Activated gamma-delta T cell treated with Interleukin-2 at 50 U/mL for 16 hours (primary cell): ENCODE results near the gene OSBPL5.

Source experiments
- DNase-seq: peaks from one replicate; pipeline ENCODE4 v3.0.0-alpha.2; 2020

The OSBPL5 gene

GRCh38 chr11:3096909-3097530 lies 68.1 kb downstream of the OSBPL5 start:
- DNase-seq: no peak

- DNase-seq: no peak
Observed at GRCh38 chr11:3095712-3096361, 69.3 kb downstream of the OSBPL5 start.

DNA sequence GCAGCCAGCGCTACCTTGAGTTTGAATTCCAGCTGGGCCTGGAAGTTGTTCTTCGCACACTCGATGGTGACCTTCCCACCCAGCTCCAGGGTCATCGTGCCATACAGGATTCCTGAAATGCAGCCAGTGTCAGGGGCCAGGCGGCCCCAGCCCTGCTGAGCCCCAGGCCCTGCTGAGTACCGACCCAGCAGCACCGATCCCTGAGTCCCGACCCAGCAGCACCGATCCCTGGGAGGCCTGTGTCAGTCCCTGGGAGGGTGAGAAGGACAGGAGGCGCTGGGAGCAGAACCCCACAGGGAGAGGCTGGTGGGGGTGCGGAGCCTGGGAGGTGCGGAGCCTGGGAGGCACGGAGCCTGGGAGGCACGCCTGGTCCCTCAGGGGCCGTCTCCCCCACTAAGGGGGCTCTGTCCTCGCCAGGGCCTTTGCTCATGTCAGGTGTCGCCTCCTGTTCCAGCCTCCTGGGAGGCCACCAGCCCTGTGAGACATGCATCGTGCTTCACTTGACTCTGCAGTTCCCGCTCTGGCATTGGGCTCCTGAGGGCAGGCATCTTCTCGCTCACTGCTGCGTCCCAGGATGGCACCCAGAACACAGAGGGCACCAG lies 70.8 kb downstream of the OSBPL5 start:
- DNase-seq: no peak

GRCh38 chr11:3093281-3094191 lies 71.6 kb downstream of the OSBPL5 start:
- no peak for DNase-seq

DNA sequence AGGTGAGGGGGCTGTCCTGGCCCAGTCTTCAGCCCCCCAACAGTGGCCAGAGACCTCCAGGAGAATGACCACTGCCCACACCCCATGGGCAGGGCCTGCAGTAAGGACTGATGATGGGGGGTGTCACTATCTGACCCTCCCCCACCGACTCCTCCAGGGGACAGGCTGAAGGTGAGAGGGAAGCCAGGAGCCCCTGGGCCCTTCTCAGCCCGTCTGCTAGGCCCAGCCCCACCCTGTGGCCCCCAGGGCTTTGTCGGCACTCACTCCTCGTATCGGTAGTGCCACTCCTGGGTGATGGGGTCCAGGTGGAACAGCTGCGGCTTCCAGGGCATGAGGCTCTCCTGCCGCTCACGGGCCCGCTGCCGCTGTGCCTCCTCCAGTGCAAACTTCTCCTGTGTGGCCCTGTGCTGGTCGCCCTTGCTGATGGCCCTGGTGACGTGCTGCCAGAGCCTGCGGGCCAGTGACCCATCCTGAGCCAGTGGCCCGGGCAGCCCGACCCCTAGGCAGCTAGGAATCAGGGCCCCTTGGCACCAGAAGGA lies 72.4 kb downstream of the OSBPL5 start:
- DNase-seq: no peak

DNA sequence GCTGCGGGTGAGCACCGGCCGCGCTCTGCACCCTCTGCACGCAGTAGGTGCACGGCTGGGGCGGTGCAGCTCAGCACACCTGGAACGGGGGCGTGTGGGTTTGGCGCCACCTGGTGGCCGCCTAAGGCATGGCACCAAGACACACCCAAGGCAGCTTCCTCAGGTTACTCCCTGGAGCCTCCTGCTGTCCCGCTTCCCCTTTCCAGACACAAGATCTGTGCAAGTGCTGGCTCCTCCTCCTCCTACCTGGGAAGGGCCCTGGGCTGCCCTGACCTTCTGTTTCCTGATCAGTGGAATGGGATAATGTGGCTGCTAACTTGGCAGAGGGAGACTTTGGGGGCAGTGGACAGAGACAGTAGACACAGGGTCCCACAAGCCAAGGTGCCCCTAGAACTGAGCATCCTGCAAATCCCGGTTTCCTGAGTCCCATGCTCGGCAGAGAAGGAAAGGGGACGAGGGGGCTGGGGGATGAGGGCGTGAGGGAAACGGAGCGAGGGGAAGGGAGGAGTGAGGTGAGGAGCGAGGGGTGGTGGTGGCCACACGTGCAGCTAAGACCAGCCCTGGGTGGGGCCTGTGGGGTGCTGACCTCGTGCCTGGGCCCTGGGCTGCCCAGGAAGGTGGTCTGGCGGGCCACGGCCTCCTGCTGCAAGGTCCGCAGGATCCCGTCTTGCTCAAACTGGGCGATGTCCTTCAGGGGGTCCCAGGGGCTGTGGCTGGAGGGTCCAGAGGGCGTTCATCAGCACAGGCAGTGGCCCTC lies 73.1 kb downstream of the OSBPL5 start:
- DNase-seq: peak; percentile 66

- no peak for DNase-seq
Observed at GRCh38 chr11:3091081-3091845, 73.8 kb downstream of the OSBPL5 start.

DNA sequence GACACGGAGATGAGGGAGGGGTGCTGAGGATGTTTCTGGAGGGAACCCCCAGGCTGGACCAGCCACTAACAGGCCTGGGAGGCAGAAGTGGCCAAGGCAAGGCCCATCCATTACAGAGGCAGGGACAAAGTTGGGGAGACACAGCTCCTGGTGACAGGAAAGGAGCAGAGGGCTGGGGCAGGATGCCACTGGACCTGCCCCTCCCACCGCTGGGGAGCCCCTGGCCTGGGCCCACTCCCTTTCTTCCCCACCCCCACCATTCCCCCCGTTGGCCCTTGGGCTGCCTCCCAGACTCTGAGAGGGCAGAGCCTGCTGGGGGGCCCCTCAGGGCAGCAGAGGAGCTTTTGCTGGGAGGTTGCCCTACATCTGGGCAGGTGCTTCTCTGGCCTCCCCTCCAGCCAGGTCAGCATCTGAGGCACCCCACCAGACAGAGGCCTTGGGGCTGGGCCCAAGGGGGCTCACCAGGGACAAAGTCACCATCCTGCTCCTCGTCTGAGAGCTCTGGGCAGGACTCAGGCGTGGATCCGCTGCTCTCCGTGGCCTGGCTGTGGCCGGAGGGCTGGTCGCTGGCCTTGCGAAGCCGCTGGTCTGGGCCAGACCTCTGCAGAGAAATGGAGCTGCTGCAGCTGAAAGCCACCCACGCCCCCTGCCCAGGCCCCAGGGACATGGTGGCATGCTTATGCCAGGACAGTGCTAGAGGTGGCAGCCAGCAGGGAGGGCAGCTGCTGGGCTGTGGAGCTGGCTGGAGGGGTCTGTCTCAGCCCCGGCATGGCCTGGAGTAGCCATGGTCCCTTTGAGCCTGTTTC lies 74.8 kb downstream of the OSBPL5 start:
- DNase-seq: no peak

GRCh38 chr11:3089236-3090061 lies 75.7 kb downstream of the OSBPL5 start:
- no peak for DNase-seq

DNA sequence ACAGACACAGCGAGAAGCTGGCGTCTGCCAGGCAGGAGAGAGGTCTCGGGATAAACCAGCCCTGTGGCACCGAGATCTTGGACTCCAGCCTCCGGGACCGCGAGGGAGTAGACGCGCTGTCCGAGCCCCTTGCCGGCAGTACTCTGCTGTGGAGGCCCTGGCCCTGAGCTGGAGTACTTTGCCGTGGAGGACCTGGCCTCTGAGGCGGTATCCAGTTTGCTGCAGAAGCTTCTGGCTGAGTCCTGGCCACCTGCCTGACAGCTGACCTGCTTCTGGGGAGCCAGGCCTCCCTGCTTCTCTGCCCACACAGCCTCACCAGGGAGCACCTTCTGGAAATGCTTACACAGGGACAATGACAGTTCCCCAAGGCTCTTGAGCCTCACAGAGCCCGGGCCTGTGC lies 76.3 kb downstream of the OSBPL5 start:
- DNase-seq: no peak

- no peak for DNase-seq
Observed at GRCh38 chr11:3087821-3088800, 77.0 kb downstream of the OSBPL5 start.

- no peak for DNase-seq
Observed at GRCh38 chr11:3087373-3087772, 77.7 kb downstream of the OSBPL5 start.

- no peak for DNase-seq
Observed at GRCh38 chr11:3086671-3087150, 78.4 kb downstream of the OSBPL5 start.

GRCh38 chr11:3086114-3086513 lies 79.0 kb downstream of the OSBPL5 start:
- DNase-seq: no peak

- no peak for DNase-seq
Observed at GRCh38 chr11:3085052-3085451, 80.1 kb downstream of the OSBPL5 start.

DNA sequence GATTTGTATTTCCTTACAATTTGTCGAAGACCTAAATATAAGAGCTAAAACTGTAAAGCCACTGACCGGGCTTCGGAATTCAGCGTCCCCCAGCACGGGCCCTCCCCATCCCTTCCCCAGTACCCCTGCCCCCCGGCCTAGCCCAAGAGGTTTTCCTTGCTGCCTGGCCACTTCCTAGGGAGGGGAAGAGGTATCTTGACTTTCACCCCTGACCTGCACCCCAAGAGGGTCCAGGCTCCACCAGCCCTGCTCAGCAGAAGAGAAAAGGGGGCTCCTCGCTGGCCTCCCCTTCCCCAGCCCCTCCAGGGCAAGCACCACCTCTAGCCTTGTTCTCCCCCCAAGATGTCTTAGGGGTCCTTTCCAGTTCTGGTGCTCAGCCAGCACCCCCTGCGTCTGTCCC lies 81.8 kb downstream of the OSBPL5 start:
- DNase-seq: no peak

DNA sequence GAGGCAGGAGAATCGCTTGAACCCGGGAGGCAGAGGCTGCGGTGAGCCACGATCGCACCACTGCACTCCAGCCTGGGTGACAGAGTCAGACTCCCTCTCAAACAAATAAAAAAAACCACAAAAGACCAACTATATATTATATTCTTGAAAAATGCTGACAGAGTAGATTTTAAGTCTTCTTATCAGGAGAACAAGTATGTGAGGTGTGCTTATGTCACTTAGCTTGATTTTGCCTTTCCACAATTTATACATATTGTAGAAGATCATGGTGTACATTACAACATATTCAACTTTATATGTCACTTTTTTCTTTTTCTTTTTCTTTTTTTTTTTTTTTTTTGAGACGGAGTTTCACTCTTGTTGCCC lies 83.7 kb downstream of the OSBPL5 start:
- DNase-seq: no peak

DNA sequence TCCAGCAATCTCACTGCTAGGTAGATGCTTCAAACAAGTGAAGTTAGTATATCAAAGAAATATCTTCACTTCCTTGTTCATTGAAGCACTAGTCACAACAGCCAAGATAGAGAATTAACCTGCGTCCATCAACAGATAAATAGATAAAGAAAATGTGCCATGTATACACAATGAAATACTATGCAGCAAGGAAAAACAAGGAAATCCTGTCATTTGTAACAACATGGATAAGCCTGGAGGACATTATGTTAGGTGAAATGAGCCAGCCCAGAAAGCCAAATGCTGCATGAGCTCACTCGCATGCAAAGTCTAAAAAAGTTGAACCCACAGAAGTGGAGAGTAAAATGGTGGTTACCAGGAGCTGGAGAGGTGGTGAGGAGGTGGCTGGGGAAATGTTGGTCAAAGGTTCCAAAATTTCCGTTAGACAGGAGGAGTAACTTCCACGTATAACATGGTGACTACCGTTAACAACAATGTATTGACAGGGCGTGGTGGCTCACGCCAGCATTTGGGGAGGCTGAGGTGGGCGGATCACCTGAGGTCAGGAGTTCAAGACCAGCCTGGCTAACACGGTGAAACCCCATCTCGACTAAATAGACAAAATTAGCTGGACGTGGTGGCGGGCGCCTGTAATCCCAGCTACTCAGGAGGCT lies 84.3 kb downstream of the OSBPL5 start:
- no peak for DNase-seq
